Fibroblast of upper back skin (primary cell): ENCODE results near the gene CCDC13.

Source experiments
- DNase-seq: peaks from one replicate; pipeline ENCODE4 v3.0.0-alpha.2; 2013

CCDC13 gene

DNA sequence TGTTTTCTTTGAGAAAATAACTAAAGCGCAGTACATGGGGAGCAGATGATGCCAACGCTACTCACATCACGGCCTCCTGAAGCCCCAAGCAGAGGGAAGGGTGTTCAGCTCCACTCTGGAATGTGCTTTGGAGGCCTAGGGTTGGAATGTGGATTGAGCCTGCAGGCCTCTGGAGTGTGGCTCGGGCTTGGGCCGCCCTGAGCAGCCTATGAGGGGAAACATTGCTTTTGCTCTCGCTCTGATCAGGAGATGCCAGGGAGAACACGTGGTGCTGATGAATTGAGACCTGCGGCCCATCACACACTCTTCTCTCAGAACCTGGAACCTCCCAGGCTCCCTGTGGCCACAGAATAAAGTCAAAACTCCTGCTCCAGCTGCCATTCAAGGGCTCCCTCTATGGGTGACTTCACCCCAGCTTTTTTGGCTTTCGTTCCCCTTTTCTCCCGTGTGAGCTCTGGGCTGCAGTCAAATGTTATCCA lies 23.3 kb downstream of the CCDC13 start:
- DNase-seq = peak; percentile 20

DNA sequence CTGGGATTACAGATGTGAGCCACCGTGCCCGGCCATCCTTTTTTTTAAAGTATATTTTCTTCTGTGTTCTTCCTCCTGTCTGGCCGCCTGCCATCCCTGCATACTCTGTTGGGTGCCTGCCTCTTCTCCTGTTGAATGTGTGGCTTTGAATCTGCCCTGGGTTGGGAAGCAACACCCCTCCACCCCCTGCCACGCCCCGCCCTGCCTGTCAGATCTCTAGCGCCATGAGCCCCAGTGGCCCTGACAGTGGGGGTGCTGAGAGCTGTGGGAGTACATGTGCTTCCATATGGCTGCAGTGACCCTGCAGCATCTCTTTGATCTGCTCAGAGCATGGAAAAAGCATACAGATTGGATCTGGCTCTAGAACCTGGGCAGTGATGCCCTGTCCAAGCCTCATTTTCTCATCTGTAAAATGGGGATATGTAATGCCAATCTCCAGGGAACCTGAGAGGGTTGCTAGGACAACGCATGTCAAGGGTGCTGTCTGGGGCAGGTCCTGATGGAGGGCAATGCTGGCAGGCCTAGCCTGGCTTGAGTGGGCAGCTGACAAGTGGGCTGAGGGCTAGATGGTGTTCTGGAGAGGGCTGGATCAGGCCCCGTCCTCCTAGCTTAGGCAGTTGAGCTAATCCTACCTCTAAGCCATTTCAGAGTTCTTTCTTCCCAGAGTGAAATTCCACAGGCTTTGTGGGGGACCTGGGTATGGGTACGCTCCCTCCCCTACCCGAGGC lies 23.9 kb downstream of the CCDC13 start:
- DNase-seq = no peak

DNA sequence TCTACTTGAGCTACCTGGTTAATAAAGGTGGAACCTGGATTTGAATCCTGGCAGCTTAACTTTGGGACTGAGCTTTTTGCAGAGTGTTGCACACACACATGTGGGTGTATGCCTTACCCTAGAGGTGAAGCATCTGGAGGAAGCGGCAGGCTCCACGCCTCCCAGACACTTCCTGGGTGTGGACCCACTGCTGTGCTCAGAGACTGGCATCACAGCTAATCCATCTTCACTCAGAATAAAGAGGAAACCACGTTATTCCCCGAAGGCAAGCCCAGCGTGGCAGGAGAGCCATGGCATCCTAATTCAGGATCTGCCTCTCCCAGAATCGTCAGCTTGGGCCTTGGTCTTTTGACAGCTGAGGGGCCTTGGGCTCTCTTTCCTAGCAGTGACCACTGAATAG lies 25.5 kb downstream of the CCDC13 start:
- no peak for DNase-seq

DNA sequence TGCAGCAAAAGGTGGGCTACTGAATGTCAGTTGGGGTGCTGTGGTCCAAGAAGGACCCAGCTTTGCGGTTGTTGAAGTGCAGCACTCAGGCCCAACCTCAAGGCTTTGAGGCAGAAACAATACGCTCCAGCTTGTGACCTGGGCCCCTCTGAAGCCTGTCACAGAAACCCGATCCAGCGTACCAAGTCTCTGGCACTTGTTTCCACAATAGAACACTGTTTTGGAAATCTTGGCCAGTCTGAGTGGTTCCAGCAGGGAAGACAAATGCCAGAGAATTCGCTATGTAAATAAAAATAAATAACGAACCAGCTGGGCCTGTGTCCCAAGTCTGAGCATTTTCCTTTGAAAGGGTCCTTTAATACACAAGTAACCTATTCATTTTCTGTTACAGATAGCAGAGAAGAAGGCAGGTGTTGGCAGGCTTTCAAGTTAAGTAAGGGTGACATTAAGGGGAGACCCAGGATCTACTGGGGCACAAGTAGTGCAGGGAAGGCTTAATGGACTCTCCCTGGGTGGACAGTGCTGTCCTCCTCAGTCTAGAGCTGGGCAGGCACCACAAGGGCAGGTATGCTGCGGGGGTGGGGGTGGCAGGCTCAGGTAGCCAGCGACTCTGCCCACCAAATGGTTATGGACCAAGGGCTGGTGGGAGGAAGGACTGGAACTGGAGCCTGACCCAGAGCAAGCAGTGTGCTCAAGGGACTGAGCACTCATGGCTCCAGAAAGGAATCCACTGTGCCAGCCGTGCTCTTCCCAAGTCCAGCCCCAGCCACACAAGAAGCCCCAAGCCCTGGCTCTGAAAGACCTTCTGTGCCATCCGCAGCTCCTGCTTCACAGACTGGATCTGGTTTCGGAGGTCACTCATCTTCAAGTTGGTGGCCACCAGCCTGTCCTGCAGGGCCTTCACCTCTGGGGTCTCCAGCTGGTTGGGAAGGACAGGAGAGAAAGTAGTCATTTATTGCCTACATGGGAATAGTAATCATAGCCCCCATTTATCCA lies 26.3 kb downstream of the CCDC13 start:
- DNase-seq = no peak

DNA sequence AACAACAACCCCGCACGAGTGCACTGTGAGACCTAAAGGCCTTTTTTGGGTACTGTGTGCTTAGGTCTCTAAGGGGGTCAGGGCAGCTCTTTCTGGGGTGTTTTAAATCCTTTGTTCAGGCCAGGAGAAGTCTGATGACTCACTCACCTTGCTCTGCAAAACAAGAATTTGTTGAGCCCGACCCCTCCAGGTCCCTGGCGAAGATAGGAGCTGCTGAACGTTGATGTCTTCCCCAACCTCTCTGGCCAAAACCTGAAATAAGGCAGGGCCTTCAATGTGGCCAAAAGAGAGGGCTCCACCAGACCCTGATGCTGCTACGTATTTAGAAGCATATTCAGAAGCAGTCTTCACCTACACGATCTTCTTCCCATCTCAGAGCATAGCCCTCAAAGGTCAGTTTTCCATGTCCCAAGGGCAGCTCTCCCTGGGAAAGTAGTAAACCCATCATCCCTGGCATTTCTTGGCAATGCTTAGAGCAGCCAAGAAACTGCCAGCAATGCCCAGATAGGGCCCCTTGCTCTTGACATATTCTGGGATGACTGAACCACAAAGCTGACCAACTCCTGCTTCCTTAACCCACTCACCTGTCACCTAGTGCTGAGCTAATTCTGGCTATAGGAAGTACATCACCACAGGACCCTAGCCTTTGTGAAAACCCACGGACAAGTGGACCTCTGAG lies 27.1 kb downstream of the CCDC13 start:
- DNase-seq = no peak

DNA sequence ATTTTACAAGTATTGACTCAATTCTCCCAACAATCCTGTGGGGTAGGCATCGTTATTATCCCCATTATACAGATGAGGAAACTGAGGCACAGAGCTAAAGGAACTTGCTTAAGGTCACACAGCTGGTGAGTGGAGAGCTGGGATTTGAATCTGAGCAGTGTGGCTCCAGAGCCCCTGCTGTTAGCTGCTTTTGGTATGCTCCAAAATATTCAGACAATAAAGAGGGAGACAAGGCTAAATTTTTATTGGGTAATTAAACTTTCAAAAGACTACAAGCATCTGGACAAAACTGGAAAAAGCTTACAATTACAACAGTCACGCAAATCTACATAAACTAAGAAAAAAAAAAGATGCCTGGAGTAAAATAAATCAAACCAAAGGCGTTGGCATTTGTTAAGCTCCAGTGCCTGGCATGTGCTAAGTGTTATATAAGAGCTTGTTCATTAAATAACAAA lies 27.7 kb downstream of the CCDC13 start:
- no peak for DNase-seq

DNA sequence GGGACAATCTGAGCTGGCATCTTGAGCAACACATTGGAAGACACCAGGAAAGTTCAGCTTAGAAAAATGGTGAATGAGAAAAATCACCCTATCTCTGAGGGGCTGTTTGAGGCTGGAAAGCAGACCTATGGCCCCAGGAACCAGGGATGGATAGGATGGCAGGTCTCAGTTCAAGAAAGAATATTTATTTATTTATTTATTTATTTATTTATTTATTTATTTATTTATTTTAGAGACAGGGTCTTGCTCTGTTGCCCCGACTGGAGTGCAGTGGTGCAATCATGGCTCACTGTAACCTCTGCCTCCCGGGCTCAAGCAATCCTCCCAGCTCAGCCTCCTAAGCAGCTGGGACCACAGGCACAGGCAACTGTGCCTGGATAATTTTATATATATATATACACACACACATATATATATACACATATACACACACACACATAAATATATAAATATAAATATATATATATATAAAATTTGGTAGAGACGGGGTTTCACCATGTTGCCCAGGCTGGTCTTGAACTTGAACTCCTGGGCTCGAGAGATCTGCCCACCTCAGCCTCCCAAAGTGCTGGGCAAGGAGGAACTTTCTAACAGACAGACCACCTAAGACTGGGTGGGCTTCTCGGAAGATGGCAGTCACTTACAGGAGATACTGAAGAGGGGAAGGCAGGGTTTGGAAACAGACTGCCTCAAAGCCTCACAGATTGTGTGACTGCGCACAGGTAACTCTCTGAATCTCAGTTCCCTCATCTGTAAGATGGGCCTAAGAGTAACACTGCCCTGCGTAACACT lies 29.7 kb downstream of the CCDC13 start:
- no peak for DNase-seq

DNA sequence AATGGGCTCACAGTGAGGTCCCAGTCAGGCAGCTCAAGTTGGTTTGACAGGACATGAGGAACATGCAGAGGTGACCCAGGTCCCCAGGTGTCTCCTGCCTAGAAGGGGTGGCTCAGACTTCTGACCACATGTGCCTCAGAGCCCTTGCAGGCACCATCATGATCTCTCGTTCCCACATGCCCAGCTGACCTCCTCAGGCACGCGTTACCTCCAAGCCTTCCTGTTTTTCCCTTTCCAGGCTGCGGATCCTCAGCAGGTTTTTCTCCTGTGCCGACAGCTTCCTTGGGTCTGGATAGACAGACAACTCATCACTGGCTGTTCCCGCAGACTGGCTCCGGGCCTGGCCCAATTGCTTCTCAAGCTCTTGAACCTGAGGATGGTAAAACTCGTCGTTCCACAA lies 30.4 kb downstream of the CCDC13 start:
- no peak for DNase-seq

DNA sequence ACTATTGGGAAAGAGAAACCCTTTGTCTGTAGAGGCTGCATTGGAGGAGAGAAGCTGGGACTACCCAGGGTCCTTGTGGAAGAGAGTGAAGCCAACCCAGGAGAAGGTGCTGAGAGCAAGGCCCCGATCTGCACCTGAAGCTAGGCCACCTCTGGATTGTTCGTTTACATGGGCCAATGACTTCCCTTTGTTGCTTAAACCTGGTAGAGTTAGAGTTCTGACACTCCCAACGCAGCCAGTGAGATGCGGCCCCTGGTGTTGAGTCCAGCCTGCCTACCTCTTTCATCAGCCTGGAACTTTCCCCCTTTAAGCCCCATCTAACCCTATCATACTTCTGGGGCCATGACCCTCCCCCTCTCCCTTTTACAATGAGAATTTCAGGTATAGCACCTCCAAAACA lies 30.8 kb downstream of the CCDC13 start:
- DNase-seq = no peak

DNA sequence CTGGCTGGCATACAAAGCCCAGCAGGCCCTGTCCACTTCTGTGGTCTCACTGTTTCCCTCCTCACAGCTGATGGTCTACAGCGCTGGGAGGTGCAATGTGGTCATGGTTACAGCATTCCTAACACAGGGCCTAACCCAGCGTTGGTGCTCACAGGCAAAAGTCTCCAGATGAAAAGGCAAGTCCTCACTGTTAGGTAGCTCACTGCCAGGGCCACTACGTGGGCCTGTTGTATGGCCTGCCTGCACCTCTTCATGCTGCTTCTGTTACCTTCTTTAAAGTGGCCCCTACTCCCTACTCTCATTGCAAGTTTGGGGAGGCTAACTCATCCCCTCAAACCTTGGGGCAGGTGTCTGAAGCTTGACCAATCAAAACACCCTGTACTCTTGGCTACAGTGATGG lies 31.3 kb downstream of the CCDC13 start:
- no peak for DNase-seq

DNA sequence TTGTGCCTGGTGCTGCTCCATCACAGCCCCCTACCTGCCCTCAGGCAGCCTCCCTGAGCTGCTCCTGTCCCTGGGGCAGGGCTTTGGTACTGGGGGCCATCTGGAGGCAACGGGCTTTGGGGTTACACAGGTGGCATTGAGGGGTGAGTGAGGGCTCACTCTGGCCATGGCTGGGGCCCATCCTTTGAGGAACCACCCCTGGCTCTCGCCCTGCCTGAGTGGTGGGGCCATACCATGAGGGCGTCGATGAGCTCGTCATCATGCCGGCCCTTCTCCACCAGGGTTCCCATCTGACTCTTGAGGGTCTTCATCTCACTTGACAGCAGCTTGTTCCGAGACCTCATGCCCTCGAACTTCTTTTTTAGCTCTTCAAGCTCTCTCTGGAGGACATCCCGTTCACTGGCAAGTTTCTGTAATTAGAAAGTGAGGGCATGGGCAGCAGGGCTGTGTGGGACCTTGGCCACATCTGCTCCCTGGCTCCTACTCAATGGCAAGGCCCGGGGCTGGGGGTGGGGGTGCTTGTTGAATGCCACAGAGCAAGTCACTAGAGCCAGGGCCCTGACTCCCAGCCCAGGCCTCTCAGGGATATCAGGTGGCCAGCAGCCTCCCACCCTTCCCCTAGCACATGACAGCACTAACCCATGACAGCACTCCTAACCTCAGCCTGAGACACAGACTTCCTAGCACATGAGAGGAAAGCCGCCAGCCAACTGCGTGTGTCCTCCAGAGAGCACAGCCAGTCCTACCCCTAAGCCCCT lies 33.5 kb downstream of the CCDC13 start:
- no peak for DNase-seq

DNA sequence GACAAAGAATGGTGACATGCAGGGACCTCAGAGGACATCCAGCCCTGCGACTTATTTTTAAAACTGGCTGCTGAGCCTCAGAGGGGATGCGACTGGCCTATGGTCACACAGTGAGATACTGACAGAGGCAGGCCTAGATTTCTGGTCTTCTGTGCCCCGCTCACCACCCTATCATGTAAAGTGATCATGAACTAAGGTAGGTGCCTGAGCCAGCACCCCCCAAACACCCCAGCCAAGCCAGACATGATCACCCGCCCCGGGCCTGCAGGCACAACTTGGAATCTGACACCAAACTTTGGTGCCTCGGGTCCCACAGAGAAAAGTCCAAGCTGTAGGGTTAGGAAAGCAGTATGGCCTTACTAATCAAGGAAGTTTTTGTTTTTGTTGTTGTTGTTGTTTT lies 36.5 kb downstream of the CCDC13 start:
- DNase-seq = no peak

DNA sequence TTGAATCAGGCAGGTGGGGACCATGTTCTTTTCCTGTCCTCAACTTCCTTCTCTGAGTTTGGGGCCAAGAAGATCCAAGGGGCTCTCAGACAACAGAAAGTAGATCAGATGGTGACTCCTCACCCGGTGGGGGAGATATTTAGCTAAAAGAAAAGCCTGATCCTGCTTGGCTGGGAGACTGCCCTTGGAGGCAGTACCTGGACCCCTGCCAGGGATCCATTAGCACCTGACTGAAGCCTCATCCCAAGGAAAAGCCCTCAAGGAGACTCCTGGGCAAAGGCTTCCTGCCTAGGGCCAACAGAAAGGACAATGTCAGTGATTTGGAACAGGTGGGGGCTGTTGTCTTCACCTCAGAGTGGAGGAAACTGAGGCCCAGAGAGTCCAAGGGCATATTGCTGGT lies 37.0 kb downstream of the CCDC13 start:
- DNase-seq = no peak

DNA sequence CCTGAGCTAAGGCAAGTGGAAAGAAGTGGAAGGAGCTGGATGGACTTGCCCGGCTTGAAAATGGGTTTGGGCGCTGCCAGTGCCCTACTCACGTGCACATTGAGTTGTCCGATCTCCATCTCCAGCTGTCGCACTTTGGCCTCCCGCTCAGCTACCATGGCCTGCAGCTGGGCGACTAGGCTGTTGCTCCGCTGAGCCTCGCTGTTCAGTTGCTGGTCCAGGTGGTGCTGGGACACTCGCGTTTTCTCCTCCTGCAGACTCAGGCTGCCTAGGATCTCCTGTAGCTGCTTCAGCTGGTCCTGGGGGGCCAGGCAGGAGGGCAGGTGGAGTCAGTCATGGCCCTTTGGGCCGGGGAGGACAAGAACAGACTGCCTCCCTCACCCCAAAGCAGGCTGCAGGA lies 37.4 kb downstream of the CCDC13 start:
- no peak for DNase-seq

DNA sequence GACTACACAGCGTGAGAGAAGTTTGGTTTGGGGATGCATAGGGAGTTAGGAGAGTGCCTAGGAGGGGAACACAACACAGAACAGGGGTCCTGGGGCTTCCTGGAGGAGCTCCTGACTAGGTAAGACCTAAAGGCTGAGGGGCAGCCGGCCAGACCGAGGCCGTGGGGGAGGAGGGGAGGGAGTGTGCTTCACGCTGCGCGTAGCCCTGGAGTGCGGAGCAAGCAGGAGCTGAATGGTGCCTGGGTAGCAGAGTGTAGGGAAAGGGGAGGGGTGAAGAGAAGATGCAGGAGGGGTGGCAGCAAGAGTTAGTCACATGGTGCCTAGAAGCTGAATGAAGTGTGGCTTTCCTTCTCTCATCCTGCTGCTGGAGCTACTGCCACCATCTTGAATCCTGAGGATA lies 38.0 kb downstream of the CCDC13 start:
- no peak for DNase-seq

DNA sequence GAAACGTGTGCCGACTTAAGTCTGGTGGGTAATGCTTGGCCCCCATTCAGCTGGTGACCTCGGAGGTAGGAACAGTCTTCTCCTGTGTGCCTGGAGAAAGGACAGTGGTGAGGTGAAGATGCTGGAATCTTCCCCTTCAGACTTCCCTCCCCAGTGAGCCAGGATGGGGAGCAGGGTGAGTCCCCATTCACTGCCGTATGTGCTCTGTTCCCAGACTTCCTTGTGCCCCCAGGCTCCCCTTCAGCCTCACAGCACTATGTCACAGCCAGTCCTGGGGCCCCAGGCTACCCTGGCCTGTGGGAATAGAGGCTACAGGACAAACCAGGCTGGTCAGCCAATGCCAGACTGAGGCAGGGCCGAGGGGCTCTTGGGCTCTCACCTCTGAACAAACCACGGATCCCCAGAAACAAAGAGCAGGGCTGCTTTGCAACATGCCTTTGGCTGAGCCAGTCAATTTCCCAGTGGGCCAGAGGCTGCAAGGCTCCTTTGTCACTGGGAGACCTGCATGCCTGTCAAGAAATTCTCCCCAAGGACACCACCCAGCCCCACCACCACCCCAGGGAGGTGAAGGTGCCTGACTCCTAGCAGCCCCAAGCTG lies 38.7 kb downstream of the CCDC13 start:
- DNase-seq = no peak

DNA sequence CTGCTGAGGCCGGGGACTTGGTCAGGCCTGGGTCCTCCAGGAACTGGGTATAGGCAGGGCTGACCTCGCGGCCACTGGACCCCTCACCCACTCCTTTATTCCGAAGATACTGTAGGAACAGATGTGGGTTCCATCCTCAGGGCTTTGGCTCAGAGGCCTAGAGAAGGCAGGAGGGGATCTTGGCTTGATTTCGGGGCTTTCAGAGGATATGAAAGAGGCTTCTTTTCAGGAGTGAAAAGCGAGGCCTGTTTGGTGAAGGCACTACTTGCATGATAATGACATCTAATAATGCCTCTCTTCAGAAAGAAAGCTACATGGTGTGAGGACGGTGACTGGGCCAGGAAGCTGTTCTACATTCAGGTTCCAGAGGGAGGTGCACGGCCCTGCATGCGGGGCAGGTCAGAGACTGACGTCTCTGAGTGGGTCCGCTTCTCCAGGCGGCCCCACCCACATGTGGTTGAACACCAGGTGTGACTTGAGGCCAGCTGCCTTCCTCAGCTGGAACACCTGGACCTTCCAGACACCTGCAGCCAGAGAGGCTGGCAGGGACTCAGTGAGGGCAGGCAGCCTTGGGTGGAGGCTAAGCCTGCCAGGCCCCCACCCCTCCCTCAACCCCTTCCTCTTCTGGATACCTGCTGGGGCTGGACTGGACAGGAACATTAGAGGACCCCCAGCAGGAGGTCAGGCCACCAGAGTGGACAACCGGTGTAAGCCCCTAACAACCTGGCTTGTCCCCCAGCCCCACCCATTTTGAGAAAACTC lies 39.4 kb downstream of the CCDC13 start:
- no peak for DNase-seq

DNA sequence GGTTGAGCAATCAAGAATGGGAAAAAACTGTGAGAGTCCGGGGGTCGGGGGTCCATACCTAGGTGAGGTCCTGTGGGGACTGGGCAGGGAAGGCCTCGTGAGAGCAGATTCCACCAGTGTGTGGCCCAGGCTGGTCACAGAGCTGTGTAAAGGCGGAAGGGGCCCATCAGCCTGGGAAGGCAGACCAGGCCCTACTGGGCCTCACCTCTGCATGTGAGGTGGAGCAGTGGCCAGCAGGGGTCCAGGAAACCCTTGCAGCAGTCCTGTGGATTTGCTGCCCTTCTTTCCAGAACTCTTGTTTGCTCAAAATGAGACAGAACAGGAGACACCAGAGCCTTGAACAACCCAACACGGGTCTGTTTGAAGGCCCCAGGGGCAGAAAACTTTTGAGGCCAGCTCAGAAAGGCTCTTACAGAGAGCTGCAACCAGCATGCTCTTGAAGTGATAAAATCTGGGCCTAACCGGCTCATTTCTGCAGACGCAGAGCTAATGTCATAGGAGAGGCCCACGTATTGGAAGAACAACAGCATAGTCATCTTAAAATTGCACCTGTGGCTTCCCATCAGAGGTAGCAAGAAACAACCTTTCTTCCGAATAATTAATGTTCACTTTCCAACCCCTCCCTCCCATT lies 40.1 kb downstream of the CCDC13 start:
- no peak for DNase-seq

DNA sequence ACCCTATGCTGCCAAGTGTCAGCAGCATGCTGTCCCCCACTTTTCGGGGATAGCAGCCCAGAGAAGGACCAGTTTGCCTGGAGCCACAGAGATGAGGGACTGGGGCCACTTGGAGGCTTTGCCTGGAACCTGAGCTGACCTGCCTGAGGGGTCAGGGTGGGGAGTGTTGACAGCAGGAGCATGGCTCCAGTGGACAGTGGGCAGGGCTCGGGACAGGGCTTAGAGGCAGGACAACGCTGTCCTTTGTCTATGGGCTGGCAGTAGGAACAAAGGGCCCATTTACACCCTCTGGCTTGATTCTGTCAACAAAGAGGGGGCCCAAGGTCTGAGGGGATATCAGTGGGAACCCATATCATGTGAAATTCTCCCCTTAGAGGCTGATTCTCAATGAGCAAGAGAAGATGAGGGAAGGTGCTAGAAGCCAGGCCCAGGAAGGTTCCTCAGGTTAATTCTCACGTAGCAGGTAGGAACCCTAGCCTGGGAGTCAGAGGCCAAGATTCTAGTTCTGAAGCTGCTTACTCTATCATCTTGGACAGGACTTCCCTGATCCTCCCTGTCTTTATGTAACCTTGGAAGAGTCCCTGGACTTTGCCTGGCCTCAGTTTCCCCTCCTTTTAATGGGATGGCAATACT lies 40.7 kb downstream of the CCDC13 start:
- no peak for DNase-seq
